Measurements from ENCODE around the gene TNPO3. TPM values are rescaled to one million over a fixed set of nuclear protein-coding genes. Genes with fewer than 3 reads are reported as not detected.

TNPO3 gene
- total RNA-seq, 2 donors from 2014 or later: 36.8 to 46.6 TPM

DNA sequence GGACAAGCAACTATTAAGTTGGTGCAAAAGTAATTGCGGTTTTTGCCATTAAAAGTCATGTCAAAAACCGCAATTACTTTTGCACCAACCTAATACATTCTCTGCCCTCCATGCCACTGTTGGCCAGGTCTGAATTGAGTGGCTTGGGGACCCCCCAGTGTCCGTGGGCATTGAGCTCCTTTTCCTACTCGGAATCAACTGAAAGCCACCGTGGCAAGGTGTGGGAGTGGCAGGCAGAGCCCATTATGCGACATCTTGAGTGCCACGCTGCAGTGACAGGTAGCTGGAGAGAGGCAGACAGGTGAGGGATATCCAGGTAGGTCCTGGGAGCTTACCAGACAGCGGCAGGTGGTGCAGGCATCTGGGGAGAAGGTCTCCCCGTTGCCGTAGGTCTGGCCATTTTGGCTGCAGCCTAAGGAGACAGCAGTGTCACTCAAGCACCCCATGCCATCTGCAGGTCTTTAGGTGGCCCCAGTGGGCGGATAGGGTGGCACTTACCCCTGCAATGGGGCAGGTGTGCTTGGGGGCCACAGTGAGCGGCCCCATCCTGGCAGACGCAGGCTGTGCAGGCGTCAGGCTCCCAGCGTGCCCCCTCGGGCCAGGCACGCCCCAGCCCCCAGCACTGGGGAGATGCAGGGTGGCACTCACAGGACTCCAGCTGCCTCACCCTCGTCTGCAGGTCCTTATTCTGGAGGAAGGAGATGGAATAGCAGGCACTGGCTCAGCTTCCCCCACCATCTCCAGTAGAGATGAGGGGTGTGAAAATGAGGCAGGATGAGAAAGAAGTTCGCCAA is 147.9 kb downstream of the TNPO3 start:
- TF ChIP-seq, protein P1, sequence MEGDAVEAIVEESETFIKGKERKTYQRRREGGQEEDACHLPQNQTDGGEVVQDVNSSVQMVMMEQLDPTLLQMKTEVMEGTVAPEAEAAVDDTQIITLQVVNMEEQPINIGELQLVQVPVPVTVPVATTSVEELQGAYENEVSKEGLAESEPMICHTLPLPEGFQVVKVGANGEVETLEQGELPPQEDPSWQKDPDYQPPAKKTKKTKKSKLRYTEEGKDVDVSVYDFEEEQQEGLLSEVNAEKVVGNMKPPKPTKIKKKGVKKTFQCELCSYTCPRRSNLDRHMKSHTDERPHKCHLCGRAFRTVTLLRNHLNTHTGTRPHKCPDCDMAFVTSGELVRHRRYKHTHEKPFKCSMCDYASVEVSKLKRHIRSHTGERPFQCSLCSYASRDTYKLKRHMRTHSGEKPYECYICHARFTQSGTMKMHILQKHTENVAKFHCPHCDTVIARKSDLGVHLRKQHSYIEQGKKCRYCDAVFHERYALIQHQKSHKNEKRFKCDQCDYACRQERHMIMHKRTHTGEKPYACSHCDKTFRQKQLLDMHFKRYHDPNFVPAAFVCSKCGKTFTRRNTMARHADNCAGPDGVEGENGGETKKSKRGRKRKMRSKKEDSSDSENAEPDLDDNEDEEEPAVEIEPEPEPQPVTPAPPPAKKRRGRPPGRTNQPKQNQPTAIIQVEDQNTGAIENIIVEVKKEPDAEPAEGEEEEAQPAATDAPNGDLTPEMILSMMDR (IDR thresholded peaks at IDR 0.05): no peak
- no peak for DNase-seq
- intact Hi-C loops (cut with DNase I): loop anchor here (5.0 kb wide), 1 partner anchor 185 kb away; no protein-coding TSS in a partner anchor

DNA sequence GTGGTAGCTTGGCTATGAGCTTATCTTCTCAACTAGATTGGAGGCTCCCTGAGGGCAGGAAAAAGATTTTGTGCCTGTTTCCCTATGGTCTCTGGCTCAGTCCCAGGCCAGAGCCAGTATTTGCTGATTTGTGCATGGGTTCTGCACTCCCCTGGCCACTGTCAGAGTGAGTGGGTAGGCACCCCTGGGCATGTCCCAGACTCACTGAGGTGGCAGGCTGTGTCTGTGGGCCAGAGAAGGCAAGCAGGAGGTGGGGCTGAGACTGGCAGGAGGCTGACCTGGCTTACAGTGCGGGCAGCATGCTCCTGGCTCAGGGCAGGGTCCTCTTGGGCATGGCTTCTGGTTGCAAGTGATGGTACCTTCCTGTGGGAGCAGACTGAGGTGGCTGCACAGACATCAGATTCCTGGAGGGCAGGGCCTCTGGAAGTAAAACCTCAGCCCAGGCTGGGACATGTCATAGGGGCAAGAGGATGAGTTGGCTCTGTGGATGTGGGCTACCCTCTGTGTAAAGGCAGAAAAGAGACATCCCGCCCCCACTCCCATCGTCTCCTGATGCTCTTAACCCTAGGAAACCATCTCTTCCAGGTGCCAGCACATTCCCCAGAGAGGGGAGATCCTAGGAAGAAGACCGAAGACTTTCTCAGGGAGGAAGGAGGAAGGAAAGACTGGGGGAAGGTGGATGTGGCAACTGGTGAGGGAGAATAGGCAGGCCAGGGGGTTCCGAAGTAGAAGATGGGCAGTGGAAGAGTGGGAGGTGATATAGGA is 148.7 kb downstream of the TNPO3 start:
- Histone ChIP-seq H3K4me1 (peaks cover 8% of the 10 kb centered on the region), H3K36me3 (no peaks in the 10 kb centered on the region), H3K9ac (ENCODE audit: low read depth in 2 of 2, low read length in 2 of 2) (no peak overlapping the region), H3K27me3 (peaks cover 13% of the 10 kb centered on the region), H3K4me3 (no peak overlapping the region), H3K27ac (no peak overlapping the region), H3K9me3 (no peaks in the 10 kb centered on the region)
- no peak for DNase-seq
- TF ChIP-seq, protein P1 (IDR thresholded peaks at IDR 0.05): no peak
- intact Hi-C loops (cut with DNase I): loop anchor here (5.0 kb wide), 1 partner anchor 186 kb away; no protein-coding TSS in a partner anchor

More for the DNA sequence above, 147.9 kb downstream of the TNPO3 start:
- Histone ChIP-seq H3K36me3 (no peaks in the 10 kb centered on the region), H3K9ac (ENCODE audit: low read depth in 2 of 2, low read length in 2 of 2) (no peak overlapping the region), H3K4me1 (peaks cover 11% of the 10 kb centered on the region), H3K27me3 (peaks cover 13% of the 10 kb centered on the region), H3K27ac (no peak overlapping the region), H3K9me3 (no peaks in the 10 kb centered on the region), H3K4me3 (no peak overlapping the region)

DNA sequence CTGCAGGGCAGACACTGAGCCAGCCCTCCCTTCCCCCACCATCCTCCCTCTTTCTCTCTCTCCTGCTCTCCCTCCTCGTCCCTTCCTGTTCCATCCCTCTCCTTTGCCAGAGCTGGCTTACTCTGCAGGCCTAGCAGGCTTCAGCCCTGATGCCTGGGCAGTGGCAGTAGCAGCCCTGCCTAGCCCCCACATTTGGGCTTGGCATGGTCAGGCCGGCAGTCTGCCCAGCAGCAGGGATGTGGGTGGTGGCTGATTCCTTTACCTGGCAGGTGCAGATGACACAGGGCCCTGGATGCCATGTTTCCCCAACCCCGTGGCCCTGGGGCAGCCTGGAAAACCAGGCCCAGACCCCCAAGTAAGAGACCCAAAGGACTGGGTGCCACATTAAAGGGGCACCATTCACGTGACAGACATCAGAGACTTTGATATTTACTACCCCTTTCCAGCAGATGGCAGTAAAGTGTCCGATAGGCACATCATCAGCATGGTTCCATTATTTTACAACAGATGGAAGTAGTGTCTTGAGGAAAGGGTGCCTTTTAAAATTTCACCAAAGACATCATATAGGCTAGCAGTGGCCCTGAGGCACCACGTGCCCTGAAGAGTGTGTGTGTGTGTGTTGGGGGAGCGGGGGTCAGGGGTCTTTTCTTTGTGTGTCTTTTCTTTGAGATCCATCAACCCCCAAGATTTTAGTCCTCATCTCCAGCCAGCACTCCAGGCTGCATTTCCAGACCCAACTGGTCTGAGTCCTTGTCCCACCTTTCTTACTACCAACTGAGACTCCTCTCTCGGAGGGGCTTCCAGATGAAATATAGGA is 150.3 kb downstream of the TNPO3 start:
- Histone ChIP-seq H3K27me3 (peaks cover 3% of the 10 kb centered on the region), H3K9ac (ENCODE audit: low read depth in 2 of 2, low read length in 2 of 2) (no peak overlapping the region), H3K4me1 (no peaks in the 10 kb centered on the region), H3K9me3 (no peaks in the 10 kb centered on the region), H3K27ac (no peak overlapping the region), H3K4me3 (no peak overlapping the region), H3K36me3 (no peaks in the 10 kb centered on the region)
- no peak for DNase-seq
- intact Hi-C loops (cut with DNase I): loop anchor here (5.0 kb wide), 1 partner anchor 188 kb away; no protein-coding TSS in a partner anchor
- TF ChIP-seq, protein P1 (IDR thresholded peaks at IDR 0.05): peak; percentile 45

Other genes with a start within 250 kb of the TNPO3 start
- gene FLNC, start 224.7 kb downstream of the TNPO3 start, total RNA-seq: 10 to 100 TPM in 1 of 2 donors, 1 to 10 TPM in 1; 4.5 to 88.6 TPM
- 100 to 1,000 TPM in 1 of 2 donors, 10 to 100 TPM in 1; 94.4 to 105 TPM for gene ATP6V1F, start 192.3 kb downstream of the TNPO3 start, total RNA-seq
- 1 to 10 TPM in 1 of 2 donors, under 1 TPM in 1; 0.64 to 1.1 TPM for gene KCP, start 144.4 kb downstream of the TNPO3 start, total RNA-seq
- gene IRF5, start 117.2 kb downstream of the TNPO3 start, total RNA-seq: 1 to 10 TPM; 5.0 to 9.7 TPM
- 1 to 10 TPM; 3.8 to 9.7 TPM for gene TSPAN33, start 89.6 kb upstream of the TNPO3 start, total RNA-seq
- gene SMO, start 133.5 kb upstream of the TNPO3 start, total RNA-seq: 1 to 10 TPM; 1.6 to 3.6 TPM
- 100 to 1,000 TPM; 262 to 397 TPM for gene AHCYL2, start 169.9 kb upstream of the TNPO3 start, total RNA-seq